A673 (cell line): ENCODE measurements around the gene B9D1.

Experiments used
- CTCF ChIP-seq: fragments of 300-800, 200-600 bp; sonication (generic); conservative IDR thresholded peaks from 2 replicates; pipeline ENCODE4 v1.5.1; 2017; ENCODE audit warnings: low read depth, mild to moderate bottlenecking, antibody characterized with exemption, low read length, moderate library complexity, mixed read lengths
- EZH2 ChIP-seq: fragments of 200-600 bp; sonication (generic); IDR thresholded peaks from 2 replicates; pipeline ENCODE4 v1.6.1; 2017; ENCODE audit warnings: borderline replicate concordance, low read depth, mild to moderate bottlenecking, mixed read lengths, antibody characterized with exemption, low read length; ENCODE audit not compliant: poor library complexity, severe bottlenecking

- TF ChIP-seq CTCF (no peak), EZH2 (no peak)
Observed at GRCh38 chr17:19344311-19345066, 18.0 kb downstream of the B9D1 start.
